GM12891 (cell line): ENCODE measurements around the gene WDFY3.

Experiments
- POLR2A ChIP-seq: IDR thresholded peaks from 2 replicates; pipeline ENCODE4 v1.6.1; 2011; ENCODE audit warnings: low read depth, low read length, control low read depth
- TAF1 ChIP-seq: IDR thresholded peaks from 2 replicates; pipeline ENCODE4 v1.6.1; 2011; ENCODE audit warnings: low read depth, low read length, control low read depth

- TF ChIP-seq TAF1 (no peak), POLR2A (no peak)
These were observed 184.0 kb downstream of the WDFY3 start for GRCh38 chr4:84782517-84782916.
